Activated T-helper 1 cell treated with anti-CD3 and anti-CD28 coated beads, Interleukin-2, amount 50 U/mL, for 16 hours (primary cell): Measurements from ENCODE around the gene UBD.

Experiments
- DNase-seq, 2 donors: peaks; one replicate each; pipeline ENCODE4 v3.0.0-alpha.2; 2020; ENCODE audit warnings: low read depth in 1 of 2, low spot score in 1 of 2

Gene UBD

GRCh38 chr6:29559524-29560287 is at the start of gene UBD:
UBD (minus strand) TSS chr6:29559732; CDS start chr6:29559701, 31 bp downstream.
- no peak for DNase-seq

DNA sequence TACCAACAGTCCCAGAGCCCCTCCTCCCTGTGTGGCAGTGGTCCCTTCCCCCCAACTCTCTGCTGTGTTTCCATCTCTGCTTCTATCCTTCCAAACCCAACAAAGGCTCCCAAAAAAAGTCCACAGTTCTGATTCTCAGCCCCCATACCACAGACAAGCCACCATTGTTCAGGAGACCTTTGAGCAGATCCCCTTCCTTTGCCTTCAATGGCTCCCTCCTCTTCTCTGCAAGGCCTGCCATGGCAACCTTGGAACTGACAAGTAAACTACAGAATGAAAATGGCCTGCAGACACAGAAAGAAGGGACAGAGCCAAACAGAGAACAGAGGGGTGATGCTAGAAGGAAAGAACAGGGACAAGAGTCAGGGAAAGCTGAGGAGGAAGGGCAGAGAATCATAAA is 48.6 kb upstream of the UBD start:
- DNase-seq = no peak

- DNase-seq = no peak
Measured at GRCh38 chr6:29603930-29604329, 44.4 kb upstream of the UBD start.

GRCh38 chr6:29603456-29603855 is 43.9 kb upstream of the UBD start:
- no peak for DNase-seq

GRCh38 chr6:29602564-29603361 is 43.2 kb upstream of the UBD start:
- no peak for DNase-seq

DNA sequence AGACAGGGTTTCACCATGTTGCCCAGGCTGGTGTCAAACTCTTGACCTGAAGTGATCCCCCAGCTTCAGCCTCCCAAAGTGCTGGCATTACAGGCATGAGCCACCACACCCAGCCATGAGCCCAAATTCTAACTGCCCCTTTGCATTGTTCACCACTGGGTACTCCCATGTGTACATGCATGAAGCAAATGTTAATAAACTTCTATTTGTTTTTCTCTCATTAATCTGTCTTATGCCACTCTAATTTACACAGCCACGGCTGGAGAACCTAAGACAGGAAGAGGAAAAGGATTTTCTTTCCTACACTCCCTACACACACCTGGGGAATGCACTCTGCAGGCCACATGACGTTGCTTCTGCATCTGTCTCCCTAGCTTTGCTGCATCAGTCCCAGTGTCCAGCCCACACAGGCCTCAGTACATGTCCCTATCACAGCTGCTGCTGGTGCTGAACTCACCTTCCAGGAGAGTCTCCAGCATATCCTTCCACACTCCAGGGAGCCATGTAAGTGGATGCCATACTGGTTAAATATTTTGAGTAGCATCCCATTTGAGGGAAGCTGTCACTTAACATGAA is 38.7 kb upstream of the UBD start:
- no peak for DNase-seq

DNA sequence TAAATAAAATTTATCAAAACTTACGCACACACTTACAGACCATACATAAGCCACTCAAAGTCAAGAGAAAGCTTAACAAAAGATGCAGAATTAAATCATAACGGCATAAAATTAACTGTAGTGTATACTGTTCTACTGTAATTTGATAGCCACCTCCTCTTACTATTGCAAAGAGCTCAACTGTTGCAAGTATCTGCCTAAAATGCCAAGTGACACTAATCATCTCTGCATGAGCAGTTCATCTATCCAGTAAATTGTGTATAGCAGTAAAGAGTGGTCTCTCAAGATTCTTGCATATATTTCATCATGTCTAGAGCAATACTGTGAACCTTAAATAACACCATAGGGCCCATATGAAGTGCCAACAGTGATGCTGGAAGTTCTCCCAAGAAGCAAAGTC is 37.7 kb upstream of the UBD start:
- DNase-seq = no peak

- no peak for DNase-seq
Measured at GRCh38 chr6:29596381-29596900, 36.9 kb upstream of the UBD start.

DNA sequence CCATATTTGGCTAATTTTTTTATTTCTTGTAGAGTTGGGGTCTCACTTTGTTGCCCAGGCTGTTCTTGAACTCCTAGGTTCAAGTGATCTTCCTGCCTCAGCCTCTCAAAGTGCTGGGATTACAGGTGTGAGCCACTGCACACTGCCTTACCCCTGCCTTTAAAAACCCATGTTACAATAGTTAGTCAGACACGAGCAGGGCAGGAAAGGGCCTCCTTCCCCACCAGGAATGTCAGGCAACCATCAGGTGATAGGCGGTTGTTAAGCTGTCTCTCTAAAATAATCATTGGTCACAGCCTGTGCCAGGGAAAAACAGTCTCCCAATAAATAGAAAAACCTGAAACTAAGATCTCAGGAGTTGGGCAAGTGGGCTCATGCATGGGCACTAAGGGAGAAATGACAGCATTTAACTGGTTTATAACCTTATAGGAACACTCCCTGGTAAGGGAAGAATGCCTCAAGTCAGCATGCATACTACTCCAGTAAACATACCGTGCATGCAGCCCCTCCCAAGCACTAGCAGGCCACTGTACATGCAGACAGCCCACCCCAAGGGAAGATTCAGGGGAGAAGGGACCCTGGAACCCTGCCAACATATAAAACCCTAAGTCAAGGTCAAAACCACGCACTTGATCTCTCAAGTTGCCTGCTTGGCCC is 33.8 kb upstream of the UBD start:
- no peak for DNase-seq

DNA sequence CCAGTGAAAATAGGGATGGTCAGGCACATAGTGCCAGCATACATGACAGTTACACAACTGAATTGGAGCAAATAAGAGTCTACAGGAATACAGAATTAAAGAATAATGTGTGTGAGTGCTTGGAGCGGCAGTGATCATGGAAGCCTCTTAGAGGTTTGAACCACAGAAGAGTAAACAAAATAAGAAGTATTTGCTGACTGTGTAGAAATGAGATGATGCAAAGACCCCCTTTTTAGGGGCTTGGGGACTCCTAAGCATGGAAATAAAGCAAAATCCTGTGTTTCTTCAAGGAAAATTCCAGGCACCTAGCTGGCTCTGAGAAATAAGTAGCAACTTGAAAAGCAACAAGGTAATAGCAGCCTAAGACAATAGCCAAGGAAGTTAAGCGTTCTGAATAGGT is 32.1 kb upstream of the UBD start:
- DNase-seq = no peak

DNA sequence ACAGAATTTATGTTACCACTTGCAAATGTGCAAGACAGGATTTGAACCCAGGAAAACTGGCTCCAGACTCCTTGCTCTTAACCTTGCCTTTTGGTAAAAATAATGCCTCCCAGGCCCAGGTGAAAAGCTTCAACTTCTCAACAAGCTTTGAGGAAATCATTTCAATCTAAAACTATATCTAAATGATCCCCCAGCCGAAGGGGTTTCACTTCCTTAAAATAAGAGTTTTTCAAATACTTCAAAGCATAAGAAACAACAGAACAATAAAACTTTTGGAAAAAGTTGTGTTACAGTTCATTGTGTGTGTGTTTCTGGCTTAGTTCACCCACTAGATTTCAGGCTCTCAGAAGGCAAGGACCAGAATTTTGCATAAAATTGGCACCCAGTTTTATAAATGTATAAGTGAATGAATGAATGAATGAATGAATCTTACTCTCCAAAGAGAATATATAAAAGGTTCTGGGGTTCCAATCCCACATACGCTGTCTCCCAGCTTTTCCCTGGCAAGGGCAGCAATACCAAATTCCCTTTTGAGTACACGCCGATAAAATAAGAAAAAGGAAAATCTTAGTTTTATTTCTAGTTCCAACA is 30.8 kb upstream of the UBD start:
- no peak for DNase-seq

DNA sequence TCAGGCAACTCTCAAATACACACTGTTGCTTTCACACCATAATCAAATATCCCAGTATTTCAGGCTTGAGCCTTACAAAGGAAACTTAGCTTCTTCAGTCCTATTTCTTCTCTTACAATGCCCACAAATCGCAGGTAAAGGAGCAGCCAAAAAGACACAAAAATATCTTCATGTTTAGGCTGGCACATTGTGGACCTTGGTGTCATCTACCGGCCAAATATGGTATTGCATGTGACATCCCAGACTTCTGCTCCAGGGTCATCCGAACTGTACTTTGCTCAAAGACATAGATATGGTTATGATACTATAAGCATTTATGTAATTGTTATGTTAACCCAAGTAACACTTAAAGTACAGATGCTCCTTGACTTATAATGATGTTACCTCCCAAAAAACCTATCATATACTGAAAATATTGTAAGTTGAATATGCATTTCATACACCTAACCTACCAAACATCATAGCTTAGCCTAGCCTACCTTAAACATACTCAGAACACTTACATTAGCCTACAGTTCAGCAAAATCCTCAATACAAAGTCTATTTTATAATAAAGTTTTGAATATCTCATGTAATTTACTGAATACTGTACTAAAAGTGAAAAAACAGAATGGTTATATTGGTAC is 30.0 kb upstream of the UBD start:
- peak; percentile 7 to 15 for DNase-seq

- DNase-seq = no peak
Measured at GRCh38 chr6:29584821-29585220, 25.3 kb upstream of the UBD start, which contains the start of gene OR2H2. OR2H2 (plus strand) TSS chr6:29585121; CDS start chr6:29587945, 2,824 bp downstream.

DNA sequence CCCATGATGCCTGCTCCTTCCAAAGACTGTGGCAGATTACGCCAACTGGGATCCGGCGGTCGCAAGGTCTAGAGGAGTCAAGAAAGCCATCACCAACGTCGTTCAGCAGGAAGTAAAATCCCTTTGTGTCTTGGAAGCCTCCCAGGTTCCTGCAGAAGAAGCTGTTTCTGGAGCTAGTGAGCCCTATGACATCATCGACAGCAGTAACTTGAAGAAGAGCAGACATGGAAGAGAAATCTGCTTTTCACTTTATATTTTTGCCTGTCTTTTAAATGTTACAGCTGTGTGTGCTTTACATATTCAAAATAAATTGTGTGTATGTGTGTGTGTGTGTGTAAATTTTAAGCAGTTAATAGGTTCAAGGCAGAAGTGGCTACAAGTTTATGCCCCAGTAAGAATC is 18.0 kb upstream of the UBD start:
- DNase-seq = no peak

DNA sequence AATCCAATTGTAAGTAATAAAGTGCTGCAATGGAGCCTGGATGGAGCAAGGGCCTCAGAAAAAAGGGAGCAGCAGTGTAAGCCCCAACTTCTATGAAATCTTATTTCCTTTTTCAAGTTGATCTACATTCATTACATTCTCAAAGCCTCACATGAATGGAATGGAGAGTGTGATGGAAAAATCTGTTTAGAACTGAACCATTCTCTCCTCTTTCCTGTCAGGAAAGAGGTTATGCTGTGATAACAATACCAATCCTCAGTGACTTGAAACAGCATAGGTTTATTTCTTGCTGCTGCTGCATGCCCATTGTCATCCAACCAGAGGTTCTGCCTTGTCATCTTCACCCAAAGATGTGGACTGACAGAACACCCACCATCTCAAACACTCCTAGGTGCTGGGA is 16.5 kb upstream of the UBD start:
- DNase-seq = no peak

DNA sequence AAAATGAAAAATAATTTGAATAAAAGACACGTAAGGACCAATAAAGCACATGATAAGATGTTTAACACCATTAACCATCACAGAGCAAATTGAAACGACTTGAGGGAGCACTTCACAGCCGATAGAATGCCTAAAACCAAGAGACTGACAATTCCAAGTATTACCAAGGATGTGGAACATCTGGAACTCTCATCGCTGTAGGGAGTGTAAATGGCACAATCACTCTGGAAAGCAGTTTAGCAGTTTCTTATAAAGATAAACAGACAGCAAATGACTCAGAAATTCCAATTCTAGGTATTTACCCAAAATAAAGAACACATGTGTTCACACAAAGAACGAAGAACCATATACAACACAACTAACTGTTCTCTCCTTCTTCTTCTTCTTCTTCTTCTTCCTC is 8.5 kb upstream of the UBD start:
- DNase-seq = no peak

GRCh38 chr6:29567541-29567940 is 8.0 kb upstream of the UBD start:
- DNase-seq = no peak

DNA sequence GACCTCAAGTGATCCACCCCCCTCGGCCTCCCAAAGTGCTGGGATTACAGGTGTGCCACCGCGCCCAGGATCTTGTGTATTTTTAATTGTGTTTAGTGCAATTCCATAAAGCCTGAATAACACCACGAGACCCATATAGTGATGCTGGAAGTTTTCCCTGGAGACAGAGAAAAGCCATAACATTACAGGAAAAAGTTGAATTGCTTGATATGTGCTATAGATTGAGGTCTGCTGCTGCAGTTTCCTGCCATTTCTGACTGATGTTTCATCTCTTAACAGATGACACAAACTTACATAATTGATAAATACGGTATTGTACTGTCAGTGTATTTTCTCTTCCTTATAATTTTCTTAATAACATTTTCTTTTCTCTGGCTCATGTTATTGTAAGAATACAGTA is 7.3 kb upstream of the UBD start:
- DNase-seq = no peak

DNA sequence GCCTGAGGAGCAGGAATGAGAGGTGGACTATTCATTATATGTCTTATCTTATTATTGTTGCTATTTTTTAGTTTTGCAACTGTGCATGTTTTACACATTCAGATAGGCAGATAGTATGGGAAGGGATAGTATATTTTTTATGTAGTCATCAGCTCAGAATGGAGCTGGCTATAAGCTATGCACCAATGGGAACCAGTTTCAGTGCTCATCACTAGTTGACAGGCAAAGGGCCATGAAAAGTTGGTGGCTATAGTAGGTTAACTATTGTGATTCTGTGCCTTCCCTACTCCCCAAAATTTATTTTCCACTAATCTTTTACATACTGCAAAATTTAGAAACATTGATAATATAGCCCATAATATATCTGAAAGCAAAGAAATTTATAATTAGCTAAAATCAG is 5.3 kb upstream of the UBD start:
- no peak for DNase-seq

DNA sequence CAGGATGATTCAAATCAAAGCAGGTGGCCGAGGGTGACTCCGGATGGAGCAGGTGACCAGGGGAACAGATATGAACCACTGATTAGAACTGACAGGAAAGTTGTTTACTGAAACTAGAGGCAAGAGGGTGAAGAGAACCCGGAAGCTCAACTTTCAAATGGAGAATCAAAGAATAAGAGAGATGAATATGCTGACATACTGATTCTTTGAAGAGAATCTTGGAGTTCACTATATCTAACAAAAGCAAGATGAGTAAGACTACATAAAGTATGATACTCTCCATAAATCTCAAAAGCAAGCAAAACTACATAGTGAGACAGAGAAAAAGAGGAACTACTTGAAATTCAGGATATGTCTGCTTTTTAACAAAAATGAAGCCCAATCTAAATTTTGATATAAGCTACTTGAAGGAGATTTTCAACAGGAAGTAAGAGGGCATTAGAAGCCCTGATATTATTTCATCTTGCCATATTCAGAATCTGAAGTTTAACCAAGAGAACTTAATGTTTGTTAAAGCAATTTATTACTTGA is 4.0 kb upstream of the UBD start:
- no peak for DNase-seq
